Activated CD4-positive, alpha-beta T cell treated with anti-CD3 and anti-CD28 coated beads for 36 hours (primary cell): ENCODE measurements around the gene NISCH. TPM values are rescaled to one million over a fixed set of nuclear protein-coding genes. Genes with fewer than 3 reads are reported as not detected.

ENCODE experiments used
- ATAC-seq: fragments of 200-7000 bp; cut with Tn5 transposase; one replicate; pipeline ENCODE4 v1.10.0; 2021; ENCODE audit warnings: mild to moderate bottlenecking, moderate library complexity
- CTCF ChIA-PET: fragments of 350-600 bp; sonication (Branson Sonifier 250); formaldehyde crosslinking; loops from one replicate; lab custom pipeline; 2021; ENCODE audit warnings: antibody characterized with exemption; lab: Charles Lee
- POLR2A ChIA-PET: fragments of 350-600 bp; sonication (Branson Sonifier 250); formaldehyde crosslinking; loops from one replicate; lab custom pipeline; 2021; ENCODE audit warnings: antibody characterized with exemption, inconsistent platforms; lab: Charles Lee
- DNase-seq: peaks from one replicate; pipeline ENCODE4 v3.0.0-alpha.2; 2020
- H3K27ac Mint-ChIP-seq: one replicate; pipeline ENCODE4 v1.8.0; 2021; ENCODE audit warnings: mixed read lengths
- H3K27me3 Mint-ChIP-seq: one replicate; pipeline ENCODE4 v1.8.0; 2021; ENCODE audit warnings: mixed read lengths
- H3K36me3 Mint-ChIP-seq: one replicate; pipeline ENCODE4 v1.8.0; 2021; ENCODE audit warnings: low read depth, mixed read lengths
- H3K4me1 Mint-ChIP-seq: one replicate; pipeline ENCODE4 v1.8.0; 2021; ENCODE audit warnings: mixed read lengths
- H3K4me3 Mint-ChIP-seq: one replicate; pipeline ENCODE4 v1.8.0; 2021; ENCODE audit warnings: mild to moderate bottlenecking, moderate library complexity, mixed read lengths
- H3K9me3 Mint-ChIP-seq: one replicate; pipeline ENCODE4 v1.8.0; 2021; ENCODE audit warnings: low read depth, mixed read lengths
- intact Hi-C, 2 experiments: fragments of 100-400 bp; cut with DNase I in 1 of 2; cut with micrococcal nuclease in 1 of 2; formaldehyde crosslinking; loops; one replicate each; pipeline versions ENCODE4 v1.14.2 to v1.15.1; 2022 to 2024; cut with DNase I, micrococcal nuclease
- total RNA-seq, 2 experiments: library from RNA; stranded (reverse); gene quantifications; one replicate each; pipeline ENCODE4 v1.2.3, GENCODE V29; 2021

NISCH gene
- total RNA-seq, 2 experiments from 2014 or later = 61.4 to 68.9 TPM

- peaks cover 23% of the 10 kb centered on the region for H3K36me3 Mint-ChIP-seq
- POLR2A ChIA-PET = interaction anchor here (1.9 kb wide), 1 partner anchor 9 kb away, joined by 6 read pairs; no protein-coding TSS in a partner anchor
- H3K27me3 Mint-ChIP-seq = no peaks in the 10 kb centered on the region
- no peaks in the 10 kb centered on the region for H3K9me3 Mint-ChIP-seq
- no peak for DNase-seq
- CTCF ChIA-PET = interaction anchor here (0.6 to 4.4 kb wide), 6 partner anchors 11 to 122 kb away, joined by 3 to 34 read pairs (median 4); partner anchors contain the start of gene SEMA3G
- ATAC-seq = no peak
- H3K4me3 Mint-ChIP-seq = no peak overlapping the region
- H3K4me1 Mint-ChIP-seq = peaks cover 37% of the 10 kb centered on the region
- no peak overlapping the region for H3K27ac Mint-ChIP-seq
- intact Hi-C loops = loop anchor here in 1 of 2 experiments (5.0 kb wide), 1 partner anchor 438 kb away; the partner anchor contains the start of gene STIMATE
Observed at GRCh38 chr3:52458770-52459545, 3.6 kb downstream of the NISCH start.

GRCh38 chr3:52461874-52462273 is 6.5 kb downstream of the NISCH start:
- Mint-ChIP-seq H3K4me3 (no peak overlapping the region), H3K36me3 (peaks cover 25% of the 10 kb centered on the region), H3K9me3 (no peaks in the 10 kb centered on the region), H3K27me3 (no peaks in the 10 kb centered on the region), H3K27ac (no peak overlapping the region), H3K4me1 (peaks cover 18% of the 10 kb centered on the region)
- DNase-seq = no peak
- POLR2A ChIA-PET = no interaction called here
- ATAC-seq = no peak
- intact Hi-C loops = no loop called here
- CTCF ChIA-PET = interaction anchor here (0.6 to 1.1 kb wide), 5 partner anchors 13 to 87 kb away, joined by 3 to 5 read pairs (median 3); no protein-coding TSS in a partner anchor

- intact Hi-C loops = no loop called here
- no peak overlapping the region for H3K4me3 Mint-ChIP-seq
- CTCF ChIA-PET = no interaction called here
- H3K27ac Mint-ChIP-seq = no peak overlapping the region
- H3K9me3 Mint-ChIP-seq = no peaks in the 10 kb centered on the region
- DNase-seq (no peak), ATAC-seq (no peak)
- peaks cover 9% of the 10 kb centered on the region for H3K4me1 Mint-ChIP-seq
- H3K36me3 Mint-ChIP-seq = peaks cover 13% of the 10 kb centered on the region
- no peaks in the 10 kb centered on the region for H3K27me3 Mint-ChIP-seq
- POLR2A ChIA-PET = no interaction called here
Observed at GRCh38 chr3:52463416-52463815, 8.0 kb downstream of the NISCH start.

- Mint-ChIP-seq H3K27me3 (no peaks in the 10 kb centered on the region), H3K27ac (no peak overlapping the region), H3K36me3 (peaks cover 14% of the 10 kb centered on the region), H3K4me3 (no peak overlapping the region), H3K4me1 (peaks cover 3% of the 10 kb centered on the region), H3K9me3 (no peaks in the 10 kb centered on the region)
- ChIA-PET CTCF (interaction anchor here (0.6 to 2.2 kb wide), 2 partner anchors 20 to 1349 kb away, joined by 3 to 8 read pairs; no protein-coding TSS in a partner anchor), POLR2A (interaction anchor here (0.7 to 1.1 kb wide), 2 partner anchors 10 to 104 kb away, joined by 3 to 6 read pairs; no protein-coding TSS in a partner anchor)
- ATAC-seq (no peak), DNase-seq (no peak)
- intact Hi-C loops = no loop called here
Observed at GRCh38 chr3:52468336-52468735, 12.9 kb downstream of the NISCH start.

GRCh38 chr3:52469001-52469400 is 13.6 kb downstream of the NISCH start:
- no peak for ATAC-seq
- Mint-ChIP-seq H3K4me3 (no peak overlapping the region), H3K36me3 (peaks cover 14% of the 10 kb centered on the region), H3K27me3 (no peaks in the 10 kb centered on the region), H3K4me1 (peaks cover 2% of the 10 kb centered on the region), H3K9me3 (no peaks in the 10 kb centered on the region), H3K27ac (no peak overlapping the region)
- intact Hi-C loops = no loop called here
- no peak for DNase-seq
- POLR2A ChIA-PET = interaction anchor here (0.6 kb wide), 1 partner anchor 26 kb away, joined by 3 read pairs; the partner anchor contains the start of gene STAB1
- CTCF ChIA-PET = interaction anchor here (0.6 to 2.2 kb wide), 2 partner anchors 21 to 1350 kb away, joined by 3 to 8 read pairs; no protein-coding TSS in a partner anchor

- intact Hi-C loops = no loop called here
- DNase-seq (no peak), ATAC-seq (no peak)
- H3K36me3 Mint-ChIP-seq = peaks cover 20% of the 10 kb centered on the region
- H3K27me3 Mint-ChIP-seq = no peaks in the 10 kb centered on the region
- H3K27ac Mint-ChIP-seq = no peak overlapping the region
- H3K4me3 Mint-ChIP-seq = no peak overlapping the region
- H3K9me3 Mint-ChIP-seq = no peaks in the 10 kb centered on the region
- no peaks in the 10 kb centered on the region for H3K4me1 Mint-ChIP-seq
- POLR2A ChIA-PET = interaction anchor here (0.6 to 1.5 kb wide), 4 partner anchors 14 to 1002 kb away, joined by 3 to 8 read pairs (median 6); no protein-coding TSS in a partner anchor
- CTCF ChIA-PET = interaction anchor here (0.8 to 1.2 kb wide), 4 partner anchors 10 to 24 kb away, joined by 4 read pairs; no protein-coding TSS in a partner anchor
Observed at GRCh38 chr3:52470920-52471319, 15.5 kb downstream of the NISCH start.

- H3K36me3 Mint-ChIP-seq = peaks cover 22% of the 10 kb centered on the region
- H3K4me3 Mint-ChIP-seq = no peak overlapping the region
- ATAC-seq (peak; percentile 81), DNase-seq (peak; percentile 63)
- no peaks in the 10 kb centered on the region for H3K4me1 Mint-ChIP-seq
- POLR2A ChIA-PET = interaction anchor here (0.6 kb wide), 1 partner anchor 1003 kb away, joined by 8 read pairs; no protein-coding TSS in a partner anchor
- CTCF ChIA-PET = interaction anchor here (0.6 to 1.2 kb wide), 6 partner anchors 11 to 155 kb away, joined by 3 to 4 read pairs (median 3); no protein-coding TSS in a partner anchor
- H3K27me3 Mint-ChIP-seq = no peaks in the 10 kb centered on the region
- H3K9me3 Mint-ChIP-seq = no peaks in the 10 kb centered on the region
- no peak overlapping the region for H3K27ac Mint-ChIP-seq
- intact Hi-C loops = no loop called here
Observed at GRCh38 chr3:52471371-52472238, 16.2 kb downstream of the NISCH start.

- no peaks in the 10 kb centered on the region for H3K9me3 Mint-ChIP-seq
- intact Hi-C loops = no loop called here
- no peak overlapping the region for H3K27ac Mint-ChIP-seq
- DNase-seq (no peak), ATAC-seq (no peak)
- ChIA-PET CTCF (interaction anchor here (0.6 to 1.1 kb wide), 6 partner anchors 10 to 154 kb away, joined by 3 to 4 read pairs (median 3); no protein-coding TSS in a partner anchor), POLR2A (no interaction called here)
- H3K4me1 Mint-ChIP-seq = no peaks in the 10 kb centered on the region
- no peak overlapping the region for H3K4me3 Mint-ChIP-seq
- no peaks in the 10 kb centered on the region for H3K27me3 Mint-ChIP-seq
- peaks cover 22% of the 10 kb centered on the region for H3K36me3 Mint-ChIP-seq
Observed at GRCh38 chr3:52472239-52473000, 17.0 kb downstream of the NISCH start.

GRCh38 chr3:52473026-52473425 is 17.6 kb downstream of the NISCH start:
- ATAC-seq (no peak), DNase-seq (no peak)
- peaks cover 27% of the 10 kb centered on the region for H3K36me3 Mint-ChIP-seq
- H3K27me3 Mint-ChIP-seq = no peaks in the 10 kb centered on the region
- no peaks in the 10 kb centered on the region for H3K9me3 Mint-ChIP-seq
- CTCF ChIA-PET = interaction anchor here (1.0 kb wide), 1 partner anchor 135 kb away, joined by 4 read pairs; no protein-coding TSS in a partner anchor
- intact Hi-C loops = no loop called here
- H3K4me1 Mint-ChIP-seq = no peaks in the 10 kb centered on the region
- no peak overlapping the region for H3K27ac Mint-ChIP-seq
- POLR2A ChIA-PET = no interaction called here
- no peak overlapping the region for H3K4me3 Mint-ChIP-seq

- CTCF ChIA-PET = no interaction called here
- DNase-seq (no peak), ATAC-seq (no peak)
- Mint-ChIP-seq H3K4me3 (no peak overlapping the region), H3K27me3 (no peaks in the 10 kb centered on the region), H3K36me3 (peaks cover 39% of the 10 kb centered on the region), H3K4me1 (no peaks in the 10 kb centered on the region), H3K9me3 (no peaks in the 10 kb centered on the region), H3K27ac (no peak overlapping the region)
- POLR2A ChIA-PET = no interaction called here
- intact Hi-C loops = no loop called here
Observed at GRCh38 chr3:52477076-52477795, 21.8 kb downstream of the NISCH start.
